Karpas-422 (cell line): ENCODE data around the gene RAB11FIP5. TPM values are rescaled to one million over a fixed set of nuclear protein-coding genes. Genes with fewer than 3 reads are reported as not detected.

Source experiments
- DNase-seq: peaks from one replicate; pipeline ENCODE4 v3.0.0-alpha.2; 2015
- H2AFZ ChIP-seq: fragments of 200-600 bp; sonication (generic); 2 replicates; pipeline ENCODE4 v1.6.1; 2014; ENCODE audit warnings: antibody characterized with exemption, low read length, mixed read lengths
- H3K27ac ChIP-seq: fragments of 200-600 bp; sonication (generic); 2 replicates; pipeline ENCODE4 v1.5.1; 2014; ENCODE audit warnings: mild to moderate bottlenecking, low read length, moderate library complexity
- H3K27me3 ChIP-seq: fragments of 200-600 bp; sonication (generic); 2 replicates; pipeline ENCODE4 v1.6.1; 2014; ENCODE audit warnings: low read length, mixed read lengths
- H3K36me3 ChIP-seq: fragments of 200-600 bp; sonication (generic); 2 replicates; pipeline ENCODE4 v1.6.1; 2014; ENCODE audit warnings: low read length, mixed read lengths; ENCODE audit not compliant: insufficient read depth
- H3K4me1 ChIP-seq: fragments of 200-600 bp; sonication (generic); 2 replicates; pipeline ENCODE4 v1.6.1; 2014; ENCODE audit warnings: mild to moderate bottlenecking, low read length, mixed read lengths
- H3K4me2 ChIP-seq: fragments of 200-600 bp; sonication (generic); 2 replicates; pipeline ENCODE4 v1.6.1; 2014; ENCODE audit warnings: low read length, low read depth, mild to moderate bottlenecking; ENCODE audit not compliant: poor library complexity, severe bottlenecking
- H3K4me3 ChIP-seq: fragments of 200-600 bp; sonication (generic); 2 replicates; pipeline ENCODE4 v1.5.1; 2014; ENCODE audit warnings: mild to moderate bottlenecking, antibody characterized with exemption, low read length, mixed read lengths
- H3K79me2 ChIP-seq: fragments of 200-600 bp; sonication (generic); 2 replicates; pipeline ENCODE4 v1.6.1; 2014; ENCODE audit warnings: mild to moderate bottlenecking, low read length, mixed read lengths
- H3K9ac ChIP-seq: fragments of 200-600 bp; sonication (generic); 2 replicates; pipeline ENCODE4 v1.6.0; 2014; ENCODE audit warnings: low read length
- H3K9me2 ChIP-seq: fragments of 200-600 bp; sonication (generic), shearing (Covaris generic); replicated peaks from 2 replicates; pipeline ENCODE4 v1.6.0; 2014; ENCODE audit warnings: mild to moderate bottlenecking, low read length, moderate library complexity; ENCODE audit not compliant: insufficient read depth
- H3K9me3 ChIP-seq: fragments of 300-700, 200-600 bp; sonication (generic); 2 replicates; pipeline ENCODE4 v1.6.1; 2014; ENCODE audit warnings: low read length, mixed read lengths
- H4K20me1 ChIP-seq: fragments of 200-600 bp; sonication (generic); 2 replicates; pipeline ENCODE4 v1.6.1; 2014; ENCODE audit warnings: mild to moderate bottlenecking, antibody characterized with exemption, low read length, low read depth; ENCODE audit not compliant: insufficient read depth
- total RNA-seq: library from RNA; depleted of rRNA; stranded (reverse); fragments of >200 nt; shearing (Covaris generic); gene quantifications from 2 replicates; pipeline ENCODE4 v1.2.3, GENCODE V29; 2014; ENCODE audit warnings: low replicate concordance

The RAB11FIP5 gene
- total RNA-seq, 1 experiment from 2014 or later, result not detected

- peak; percentile 59 for DNase-seq
- no peaks in the 10 kb centered on the region for H3K4me1 ChIP-seq
- no peaks in the 10 kb centered on the region for H4K20me1 ChIP-seq
- H3K4me3 ChIP-seq, result no peak overlapping the region
- H3K36me3 ChIP-seq, result no peaks in the 10 kb centered on the region
- H3K4me2 ChIP-seq, result no peak overlapping the region
- H2AFZ ChIP-seq, result no peak overlapping the region
- no peaks in the 10 kb centered on the region for H3K9me3 ChIP-seq
- H3K27ac ChIP-seq, result no peak overlapping the region
- no peak overlapping the region for H3K9ac ChIP-seq
- H3K79me2 ChIP-seq, result no peaks in the 10 kb centered on the region
- no peaks in the 10 kb centered on the region for H3K27me3 ChIP-seq
- H3K9me2 ChIP-seq, result no peaks in the 10 kb centered on the region
Observed at GRCh38 chr2:73035899-73036711, 76.6 kb downstream of the RAB11FIP5 start.

- no peaks in the 10 kb centered on the region for H3K36me3 ChIP-seq
- no peak overlapping the region for H3K4me3 ChIP-seq
- H2AFZ ChIP-seq, result no peak overlapping the region
- H3K79me2 ChIP-seq, result no peaks in the 10 kb centered on the region
- no peaks in the 10 kb centered on the region for H4K20me1 ChIP-seq
- no peak for DNase-seq
- H3K4me2 ChIP-seq, result no peak overlapping the region
- no peaks in the 10 kb centered on the region for H3K27me3 ChIP-seq
- H3K27ac ChIP-seq, result no peak overlapping the region
- no peaks in the 10 kb centered on the region for H3K9me3 ChIP-seq
- no peaks in the 10 kb centered on the region for H3K4me1 ChIP-seq
- H3K9me2 ChIP-seq, result no peaks in the 10 kb centered on the region
- H3K9ac ChIP-seq, result no peak overlapping the region
Observed at GRCh38 chr2:73034661-73035375, 77.9 kb downstream of the RAB11FIP5 start.

GRCh38 chr2:73033766-73034381, 78.9 kb downstream of the RAB11FIP5 start:
- H3K4me2 ChIP-seq, result no peak overlapping the region
- H3K79me2 ChIP-seq, result no peaks in the 10 kb centered on the region
- H4K20me1 ChIP-seq, result no peaks in the 10 kb centered on the region
- no peaks in the 10 kb centered on the region for H3K4me1 ChIP-seq
- H3K27ac ChIP-seq, result no peak overlapping the region
- H3K36me3 ChIP-seq, result no peaks in the 10 kb centered on the region
- H3K9me3 ChIP-seq, result no peaks in the 10 kb centered on the region
- no peaks in the 10 kb centered on the region for H3K9me2 ChIP-seq
- H3K9ac ChIP-seq, result no peak overlapping the region
- no peaks in the 10 kb centered on the region for H3K27me3 ChIP-seq
- H2AFZ ChIP-seq, result no peak overlapping the region
- no peak overlapping the region for H3K4me3 ChIP-seq
- no peak for DNase-seq

DNA sequence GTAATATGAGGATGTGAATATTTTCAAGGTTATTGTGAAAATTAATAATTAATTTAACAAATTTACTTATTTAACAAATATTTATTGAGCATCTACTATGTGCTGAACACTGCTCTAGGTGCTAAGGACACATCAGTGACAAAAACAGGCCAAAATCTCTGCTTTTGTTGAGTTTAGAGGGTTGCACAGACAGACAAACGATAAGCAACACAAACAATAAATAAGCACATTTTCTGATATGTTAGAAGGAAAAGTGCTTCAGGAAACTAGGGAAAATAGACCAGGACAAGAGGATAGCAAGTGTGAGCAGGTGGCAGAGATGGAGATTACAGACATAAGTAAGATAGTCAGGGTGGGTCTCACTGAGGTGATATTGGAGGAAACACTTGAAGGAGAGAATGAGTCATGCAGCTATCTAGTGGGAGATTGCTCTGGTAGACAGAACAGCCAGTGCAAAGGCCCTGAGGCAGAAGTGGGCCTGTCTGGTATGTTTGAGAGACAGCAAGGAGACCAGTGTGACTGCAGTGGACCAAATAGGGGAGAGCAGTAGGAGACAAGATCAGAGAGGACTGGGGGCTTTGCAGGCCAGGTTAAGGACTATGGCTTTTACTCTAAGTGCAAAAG, 79.5 kb downstream of the RAB11FIP5 start:
- no peaks in the 10 kb centered on the region for H3K27me3 ChIP-seq
- DNase-seq, result no peak
- H3K9me3 ChIP-seq, result no peaks in the 10 kb centered on the region
- H3K79me2 ChIP-seq, result no peaks in the 10 kb centered on the region
- H3K27ac ChIP-seq, result no peak overlapping the region
- no peaks in the 10 kb centered on the region for H3K9me2 ChIP-seq
- H4K20me1 ChIP-seq, result no peaks in the 10 kb centered on the region
- no peak overlapping the region for H3K4me2 ChIP-seq
- no peaks in the 10 kb centered on the region for H3K4me1 ChIP-seq
- H3K4me3 ChIP-seq, result no peak overlapping the region
- no peaks in the 10 kb centered on the region for H3K36me3 ChIP-seq
- H3K9ac ChIP-seq, result no peak overlapping the region
- H2AFZ ChIP-seq, result no peak overlapping the region

GRCh38 chr2:73032702-73033097, 80.0 kb downstream of the RAB11FIP5 start:
- Histone ChIP-seq H3K9me2 (no peaks in the 10 kb centered on the region), H3K9ac (no peak overlapping the region), H3K4me1 (no peaks in the 10 kb centered on the region), H3K9me3 (no peaks in the 10 kb centered on the region), H3K4me2 (no peak overlapping the region), H3K79me2 (no peaks in the 10 kb centered on the region), H3K4me3 (no peak overlapping the region), H3K27ac (no peak overlapping the region), H3K27me3 (no peaks in the 10 kb centered on the region), H4K20me1 (no peaks in the 10 kb centered on the region), H3K36me3 (no peaks in the 10 kb centered on the region), H2AFZ (no peak overlapping the region)
- DNase-seq, result no peak

DNA sequence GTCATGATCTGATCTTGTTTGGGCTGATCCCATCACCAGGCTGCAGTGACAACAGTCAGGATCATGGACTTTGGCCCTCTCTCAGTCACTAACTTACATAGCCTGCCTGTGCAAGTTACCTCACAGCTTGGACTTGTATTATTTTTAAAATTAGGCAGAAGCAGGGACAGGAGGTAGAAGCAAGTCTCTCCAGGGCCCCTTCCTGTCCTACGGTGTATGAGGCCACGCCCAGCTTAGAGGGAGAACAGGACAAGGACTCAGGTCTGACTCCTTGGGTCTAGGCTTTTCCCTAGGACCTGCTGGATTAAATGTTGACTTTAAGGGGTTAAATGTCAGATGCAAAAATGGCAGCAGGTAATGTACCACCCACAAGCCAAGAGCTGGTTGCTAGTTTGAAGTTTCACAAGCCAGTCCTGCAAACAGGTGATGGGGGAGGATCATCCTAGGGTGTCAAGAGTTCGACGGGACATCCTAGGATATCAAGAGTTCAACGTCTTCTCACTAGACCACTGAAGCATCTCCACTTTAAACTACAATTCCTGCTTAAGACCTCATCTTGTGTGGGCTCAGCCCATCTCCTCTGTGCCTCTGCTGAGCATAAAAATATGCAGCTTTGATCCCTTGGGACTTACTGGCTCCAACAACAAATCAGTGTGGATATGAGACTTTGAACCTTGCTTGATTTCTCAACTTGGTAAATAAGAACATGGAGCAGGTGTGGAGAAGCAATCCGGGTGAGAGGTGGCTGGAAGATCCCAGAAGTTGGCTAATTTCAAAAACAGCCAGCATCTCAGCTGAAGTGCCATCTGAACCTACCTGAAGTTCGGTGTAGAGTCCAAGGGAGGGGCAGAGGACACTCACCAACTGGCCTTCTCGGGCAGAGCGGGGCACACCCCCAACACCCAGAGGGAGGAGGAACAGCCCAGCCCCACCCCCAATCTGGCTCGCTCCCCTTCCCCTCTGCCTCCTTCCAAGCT, 80.7 kb downstream of the RAB11FIP5 start:
- Histone ChIP-seq H3K36me3 (no peaks in the 10 kb centered on the region), H3K9me3 (no peaks in the 10 kb centered on the region), H3K4me3 (no peak overlapping the region), H4K20me1 (no peaks in the 10 kb centered on the region), H3K9me2 (no peaks in the 10 kb centered on the region), H3K27ac (no peak overlapping the region), H2AFZ (no peak overlapping the region), H3K4me2 (no peak overlapping the region), H3K27me3 (no peaks in the 10 kb centered on the region), H3K4me1 (no peaks in the 10 kb centered on the region), H3K79me2 (no peaks in the 10 kb centered on the region), H3K9ac (no peak overlapping the region)
- DNase-seq, result no peak

GRCh38 chr2:73031095-73031678, 81.6 kb downstream of the RAB11FIP5 start:
- no peak for DNase-seq
- Histone ChIP-seq H3K27ac (no peak overlapping the region), H3K9me2 (no peaks in the 10 kb centered on the region), H3K27me3 (no peaks in the 10 kb centered on the region), H3K9ac (no peak overlapping the region), H3K4me3 (no peak overlapping the region), H3K4me2 (no peak overlapping the region), H3K79me2 (no peaks in the 10 kb centered on the region), H3K9me3 (no peaks in the 10 kb centered on the region), H4K20me1 (no peaks in the 10 kb centered on the region), H2AFZ (no peak overlapping the region), H3K36me3 (no peaks in the 10 kb centered on the region), H3K4me1 (no peaks in the 10 kb centered on the region)
